Adrenal gland (tissue), 5 donors: ENCODE measurements around the gene OOSP2.

Experiments
- CTCF ChIP-seq, 6 experiments: fragments of 450-650 bp in 4 of 6; fragments of 200-600 bp in 2 of 6; sonication (generic) in 1 of 6; IDR thresholded peaks; 1 replicate in 5 of 6; 2 replicates in 1 of 6; pipeline versions ENCODE4 v1.5.1 to v1.8.0; 2016 to 2021; ENCODE audit warnings: antibody characterized with exemption in 6 of 6, mild to moderate bottlenecking in 2 of 6, moderate library complexity in 1 of 6
- POLR2A ChIP-seq, 2 donors: fragments of 450-650 bp; IDR thresholded peaks; one replicate each; pipeline ENCODE4 v1.6.1; 2017; ENCODE audit warnings: antibody characterized with exemption in 2 of 2, mild to moderate bottlenecking in 2 of 2, moderate library complexity in 1 of 2
- donor health status: DM: no; HTN: no; CAD: no.

GRCh38 chr11:59997800-59998199 is 42.4 kb upstream of the OOSP2 start:
- TF ChIP-seq CTCF (IDR thresholded peaks at IDR 0.05), result no peak
- TF ChIP-seq POLR2A (IDR thresholded peaks at IDR 0.05), result no peak
